Common myeloid progenitor, CD34-positive (primary cell): Measurements from ENCODE around the gene AIP.

ENCODE experiments used
- CTCF ChIA-PET: fragments of 350-600 bp; sonication (Branson Sonifier 250); formaldehyde crosslinking; loops from one replicate; lab custom pipeline; 2021; ENCODE audit warnings: antibody characterized with exemption; lab: Charles Lee
- POLR2A ChIA-PET: fragments of 350-600 bp; sonication (Branson Sonifier 250); formaldehyde crosslinking; loops from one replicate; lab custom pipeline; 2021; ENCODE audit warnings: antibody characterized with exemption; lab: Charles Lee
- DNase-seq, 3 donors: peaks; one replicate each; pipeline versions ENCODE4 v3.0.0 to v3.0.0-alpha.2; 2013
- H3K27ac ChIP-seq, 2 experiments: 1 replicate in 1 of 2; 2 replicates in 1 of 2; pipeline ENCODE4 v1.7.0; 2013; ENCODE audit warnings: inconsistent platforms in 2 of 2, low read length in 2 of 2, mild to moderate bottlenecking in 2 of 2, low read depth in 1 of 2, moderate library complexity in 1 of 2; ENCODE audit not compliant: severe bottlenecking in 2 of 2, insufficient read depth in 1 of 2, poor library complexity in 1 of 2
- H3K27me3 ChIP-seq, 5 experiments: replicated peaks in 2 of 5; 1 replicate in 3 of 5; 2 replicates in 2 of 5; pipeline versions ENCODE4 v1.6.1 to v1.7.0; 2013; ENCODE audit warnings: low read length in 4 of 5, mild to moderate bottlenecking in 2 of 5, moderate library complexity in 2 of 5, inconsistent platforms in 1 of 5; ENCODE audit not compliant: insufficient read depth in 5 of 5, control insufficient read depth in 4 of 5
- H3K36me3 ChIP-seq, 4 experiments: 1 replicate in 2 of 4; 2 replicates in 2 of 4; pipeline versions ENCODE4 v1.6.1 to v1.7.0; 2013; ENCODE audit warnings: low read length in 3 of 4, control low read depth in 1 of 4, mild to moderate bottlenecking in 1 of 4; ENCODE audit not compliant: control insufficient read depth in 4 of 4, insufficient read depth in 4 of 4
- H3K4me1 ChIP-seq, 4 experiments: 1 replicate in 3 of 4; 2 replicates in 1 of 4; pipeline versions ENCODE4 v1.6.1 to v1.7.1; 2013; ENCODE audit warnings: low read length in 3 of 4, mild to moderate bottlenecking in 3 of 4, control low read depth in 1 of 4, inconsistent platforms in 1 of 4, moderate library complexity in 1 of 4; ENCODE audit not compliant: control insufficient read depth in 4 of 4, insufficient read depth in 4 of 4; ENCODE audit errors: control extremely low read depth in 1 of 4
- H3K4me3 ChIP-seq, 7 experiments: 1 replicate in 4 of 7; 2 replicates in 3 of 7; pipeline versions ENCODE4 v1.5.1 to v1.7.0; 2013; ENCODE audit warnings: mild to moderate bottlenecking in 7 of 7, low read length in 6 of 7, moderate library complexity in 6 of 7, inconsistent platforms in 2 of 7, low read depth in 2 of 7, control low read depth in 1 of 7; ENCODE audit not compliant: insufficient read depth in 4 of 7, control insufficient read depth in 1 of 7; ENCODE audit errors: extremely low read depth in 1 of 7
- H3K9me3 ChIP-seq, 5 experiments: 1 replicate in 4 of 5; 2 replicates in 1 of 5; pipeline versions ENCODE4 v1.6.1 to v1.7.1; 2013; ENCODE audit warnings: low read length in 4 of 5, mild to moderate bottlenecking in 2 of 5, inconsistent platforms in 1 of 5, low read depth in 1 of 5, moderate library complexity in 1 of 5; ENCODE audit not compliant: control insufficient read depth in 4 of 5, insufficient read depth in 2 of 5; ENCODE audit errors: control extremely low read depth in 1 of 5
- WGBS: methylation state at CpG from one replicate; pipeline ENCODE4 v1.1.5; 2013; ENCODE audit not compliant: insufficient coverage; 5-methylcytosine and 5-hydroxymethylcytosine counted together

AIP gene

GRCh38 chr11:67456068-67456705, 26.6 kb upstream of the AIP start:
- WGBS = 93% methylated on average over 19 of the region's 25 CpGs
- Histone ChIP-seq H3K9me3 (no peaks in the 10 kb centered on the region), H3K4me1 (peaks cover 0 to 11% (median 5%) of the 10 kb centered on the region in 4 experiments), H3K27me3 (no peaks in the 10 kb centered on the region), H3K36me3 (no peaks in the 10 kb centered on the region), H3K4me3 (no peak overlapping the region), H3K27ac (no peak overlapping the region)
- POLR2A ChIA-PET = interaction anchor here (0.6 kb wide), 1 partner anchor 10 kb away, joined by 4 read pairs; no protein-coding TSS in a partner anchor
- CTCF ChIA-PET = no interaction called here
- DNase-seq = no peak

- Histone ChIP-seq H3K36me3 (no peaks in the 10 kb centered on the region), H3K27me3 (no peaks in the 10 kb centered on the region), H3K27ac (no peak overlapping the region), H3K4me3 (no peak overlapping the region), H3K4me1 (peaks cover 0 to 11% (median 5%) of the 10 kb centered on the region in 4 experiments), H3K9me3 (no peaks in the 10 kb centered on the region)
- ChIA-PET POLR2A (no interaction called here), CTCF (no interaction called here)
- DNase-seq = no peak
- 96% methylated on average over 10 of the region's 12 CpGs for WGBS
Measured at GRCh38 chr11:67457453-67457852, 25.4 kb upstream of the AIP start.

- peaks cover 0 to under 1% (median 0%) of the 10 kb centered on the region in 4 experiments for H3K36me3 ChIP-seq
- POLR2A ChIA-PET = no interaction called here
- DNase-seq = no peak
Measured at GRCh38 chr11:67458266-67458665, 24.6 kb upstream of the AIP start.

GRCh38 chr11:67463186-67463585, 19.6 kb upstream of the AIP start:
- CTCF ChIA-PET = interaction anchor here (0.7 kb wide), 1 partner anchor 22 kb away, joined by 3 read pairs; no protein-coding TSS in a partner anchor
- Histone ChIP-seq H3K27ac (peak overlapping the region in 1 of 2 experiments; percentile 88), H3K36me3 (peaks cover 0 to 2% (median 0%) of the 10 kb centered on the region in 4 experiments), H3K27me3 (no peaks in the 10 kb centered on the region), H3K4me3 (no peak overlapping the region), H3K9me3 (no peaks in the 10 kb centered on the region), H3K4me1 (peaks cover 3 to 40% (median 25%) of the 10 kb centered on the region in 4 experiments)
- WGBS = 100% methylated on average over 3 of the region's 10 CpGs
- no peak for DNase-seq
- POLR2A ChIA-PET = no interaction called here

More at GRCh38 chr11:67458266-67458665, 24.6 kb upstream of the AIP start:
- no peak overlapping the region for H3K4me3 ChIP-seq
- CTCF ChIA-PET = no interaction called here
- no peaks in the 10 kb centered on the region for H3K27me3 ChIP-seq
- no peak overlapping the region for H3K27ac ChIP-seq
- 98% methylated on average over 17 of the region's 19 CpGs for WGBS
- peaks cover 0 to 11% (median 5%) of the 10 kb centered on the region in 4 experiments for H3K4me1 ChIP-seq
- no peaks in the 10 kb centered on the region for H3K9me3 ChIP-seq

- CTCF ChIA-PET = interaction anchor here (0.7 kb wide), 1 partner anchor 23 kb away, joined by 3 read pairs; no protein-coding TSS in a partner anchor
- 94% methylated on average over 19 of the region's 20 CpGs for WGBS
- DNase-seq = no peak
- H3K9me3 ChIP-seq = no peaks in the 10 kb centered on the region
- H3K4me1 ChIP-seq = peaks cover 3 to 46% (median 31%) of the 10 kb centered on the region in 4 experiments
- H3K27me3 ChIP-seq = no peaks in the 10 kb centered on the region
- H3K4me3 ChIP-seq = peak overlapping the region in 6 of 7 experiments; percentile 8 to 69 (median 54)
- peaks cover 0 to 2% (median 0%) of the 10 kb centered on the region in 4 experiments for H3K36me3 ChIP-seq
- POLR2A ChIA-PET = no interaction called here
- H3K27ac ChIP-seq = peak overlapping the region in 1 of 2 experiments; percentile 88
Measured at GRCh38 chr11:67463680-67464410, 19.0 kb upstream of the AIP start.

- Histone ChIP-seq H3K36me3 (peaks cover 0 to 2% (median 0%) of the 10 kb centered on the region in 4 experiments), H3K4me1 (peaks cover 3 to 50% (median 32%) of the 10 kb centered on the region in 4 experiments), H3K27me3 (no peaks in the 10 kb centered on the region), H3K27ac (peak overlapping the region; percentile 77 to 88), H3K9me3 (no peaks in the 10 kb centered on the region), H3K4me3 (peak overlapping the region; percentile 34 to 91 (median 74))
- 11% methylated on average over 41 of the region's 56 CpGs for WGBS
- ChIA-PET POLR2A (interaction anchor here (1.2 to 1.5 kb wide), 2 partner anchors 27 to 73 kb away, joined by 3 to 5 read pairs; partner anchors contain the start of genes PTPRCAP and RAD9A), CTCF (interaction anchor here (0.9 to 1.3 kb wide), 3 partner anchors 24 to 77 kb away, joined by 3 read pairs; no protein-coding TSS in a partner anchor)
- peak; percentile 86 to 93 (median 90) for DNase-seq
Measured at GRCh38 chr11:67464411-67465188, 18.2 kb upstream of the AIP start.
